Activated CD8-positive, alpha-beta memory T cell treated with anti-CD3 and anti-CD28 coated beads, Interleukin-2, amount 50 U/mL, for 1 hour (primary cell): Measurements from ENCODE around the gene KRTAP4-1.
"Not testable (repeated sequence)": the region's sequence is repeated elsewhere in the genome, so short reads cannot be mapped to it uniquely, and the experiment has no call there.

Experiments
- DNase-seq: peaks from one replicate; pipeline ENCODE4 v3.0.0-alpha.2; 2020; ENCODE audit errors: extremely low read depth

The KRTAP4-1 gene

DNA sequence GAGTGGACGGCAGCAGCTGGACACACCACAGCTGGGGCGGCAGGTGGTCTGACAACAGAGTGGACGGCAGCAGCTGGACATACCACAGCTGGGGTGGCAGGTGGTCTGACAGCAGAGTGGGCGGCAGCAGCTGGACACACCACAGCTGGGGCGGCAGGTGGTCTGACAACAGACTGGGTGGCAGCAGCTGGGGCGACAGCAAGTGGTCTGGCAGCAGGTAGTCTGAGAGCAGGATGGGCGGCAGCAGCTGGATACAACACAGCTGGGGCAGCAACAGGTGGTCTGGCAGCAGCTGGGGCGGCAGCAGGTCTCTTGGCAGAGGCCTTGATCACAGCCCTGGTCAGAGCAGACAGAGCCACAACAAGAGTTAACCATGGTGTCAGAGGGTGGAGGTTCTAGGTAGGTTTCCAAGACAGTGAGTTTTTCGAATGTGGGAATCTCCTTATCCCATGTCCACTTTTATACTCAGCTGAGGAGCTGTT is at the start of gene KRTAP4-1:
KRTAP4-1 (minus strand) TSS at position 432 of the 482 bp plus-strand sequence; CDS start at position 375, 57 bp downstream.
- no peak for DNase-seq

DNA sequence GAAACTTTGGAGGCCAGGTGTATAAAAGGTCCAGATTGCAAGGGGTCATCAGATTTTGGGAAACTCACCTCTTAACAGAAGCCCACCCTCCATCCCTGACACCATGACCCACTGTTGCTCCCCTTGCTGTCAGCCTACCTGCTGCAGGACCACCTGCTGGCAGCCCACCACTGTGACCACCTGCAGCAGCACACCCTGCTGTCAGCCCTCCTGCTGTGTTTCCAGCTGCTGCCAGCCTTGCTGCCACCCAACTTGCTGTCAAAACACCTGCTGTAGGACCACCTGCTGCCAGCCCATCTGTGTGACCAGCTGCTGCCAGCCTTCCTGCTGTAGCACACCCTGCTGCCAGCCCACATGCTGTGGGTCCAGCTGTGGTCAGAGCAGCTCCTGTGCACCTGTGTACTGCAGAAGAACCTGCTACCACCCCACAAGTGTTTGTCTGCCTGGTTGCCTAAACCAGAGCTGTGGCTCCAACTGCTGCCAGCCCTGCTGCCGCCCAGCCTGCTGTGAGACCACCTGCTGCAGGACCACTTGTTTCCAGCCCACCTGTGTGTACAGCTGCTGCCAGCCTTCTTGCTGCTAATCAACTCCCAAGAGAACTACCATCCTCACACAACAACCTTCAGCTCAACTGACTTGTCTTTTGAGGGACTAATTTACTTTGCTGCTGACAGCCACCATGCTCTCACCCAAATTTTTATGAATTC is 47.8 kb upstream of the KRTAP4-1 start, which contains the start of gene KRTAP9-3:
KRTAP9-3 (plus strand) TSS at position 51 of the 707 bp plus-strand sequence; CDS start at position 104, 53 bp downstream.
- DNase-seq, result not testable (repeated sequence)

DNA sequence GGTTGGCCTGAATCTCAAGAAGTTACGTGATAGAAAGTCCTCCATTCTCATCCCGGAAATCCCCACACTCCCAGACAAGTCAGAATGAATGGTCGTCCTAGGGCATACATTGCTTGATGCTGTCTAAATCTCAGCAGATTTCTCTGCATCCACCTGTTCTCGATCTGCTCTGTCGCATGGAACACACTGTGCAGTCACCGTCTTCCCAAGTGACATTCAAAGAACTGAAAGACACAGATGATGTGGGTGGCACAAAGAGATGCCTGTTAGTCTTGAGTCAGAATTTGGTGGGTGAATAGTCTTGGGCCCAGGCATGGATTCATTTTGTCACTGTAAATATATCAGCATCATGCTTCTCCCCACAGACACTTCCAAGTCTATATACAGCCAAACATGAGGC is 47.0 kb upstream of the KRTAP4-1 start:
- DNase-seq, result no peak

- DNase-seq, result no peak
Observed at GRCh38 chr17:41230094-41230493, 45.4 kb upstream of the KRTAP4-1 start.

- DNase-seq, result not testable (repeated sequence)
Observed at GRCh38 chr17:41226598-41227095, 41.9 kb upstream of the KRTAP4-1 start, which contains the start of gene KRTAP9-2. Gene KRTAP9-2, plus strand, starts transcription at chr17:41226648. Its CDS starts 7 bp downstream, at chr17:41226655.

GRCh38 chr17:41226051-41226450 is 41.3 kb upstream of the KRTAP4-1 start:
- no peak for DNase-seq

DNA sequence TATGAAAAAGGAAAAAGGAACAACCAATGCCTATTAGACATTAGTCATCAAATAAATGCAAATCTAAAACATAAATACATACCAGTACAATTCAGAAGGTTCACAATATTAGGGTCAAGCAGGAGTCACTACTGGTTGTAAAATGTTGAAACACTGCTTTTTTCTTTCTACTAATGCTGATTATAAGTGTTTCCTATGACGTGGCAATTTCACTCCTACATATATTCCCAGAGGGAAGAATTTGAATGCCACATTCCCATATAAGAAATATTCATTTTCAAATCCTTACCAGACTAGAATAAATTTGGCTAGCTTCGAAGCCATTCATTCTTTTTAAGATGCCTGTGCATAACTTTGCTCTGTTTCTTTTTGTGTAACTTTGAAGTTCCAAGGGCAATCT is 39.1 kb upstream of the KRTAP4-1 start:
- no peak for DNase-seq

- DNase-seq, result no peak
Observed at GRCh38 chr17:41215681-41216080, 31.0 kb upstream of the KRTAP4-1 start.

GRCh38 chr17:41212524-41213169 is 27.9 kb upstream of the KRTAP4-1 start:
- no peak for DNase-seq

DNA sequence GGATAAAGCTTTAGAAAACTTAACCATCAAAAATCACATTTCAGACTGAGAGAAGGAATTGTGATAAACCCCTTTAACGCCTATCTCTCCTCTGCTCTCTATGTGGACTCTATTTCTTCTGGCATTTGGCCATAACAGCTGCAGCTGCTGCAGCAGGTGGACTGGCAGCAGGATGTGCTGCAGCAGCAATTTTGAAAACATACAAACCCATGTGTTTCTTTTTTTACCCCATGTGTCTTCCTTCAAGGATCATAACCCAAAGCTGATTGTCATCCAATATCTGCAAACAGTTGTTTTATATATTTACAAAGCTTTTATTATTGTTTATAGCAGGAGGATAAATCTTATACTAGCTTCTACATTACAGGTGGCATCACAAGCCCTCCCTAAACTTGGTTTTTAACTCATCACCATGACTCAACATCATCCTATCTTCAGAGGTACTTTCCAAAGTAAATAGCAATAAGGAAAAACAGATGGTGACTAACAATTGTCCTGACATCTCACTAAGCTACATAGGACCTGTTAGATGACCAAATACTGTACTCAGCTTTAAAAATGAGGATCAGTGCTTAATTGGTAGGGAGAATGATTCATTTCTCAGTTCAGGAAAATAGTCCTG is 27.2 kb upstream of the KRTAP4-1 start:
- no peak for DNase-seq

DNA sequence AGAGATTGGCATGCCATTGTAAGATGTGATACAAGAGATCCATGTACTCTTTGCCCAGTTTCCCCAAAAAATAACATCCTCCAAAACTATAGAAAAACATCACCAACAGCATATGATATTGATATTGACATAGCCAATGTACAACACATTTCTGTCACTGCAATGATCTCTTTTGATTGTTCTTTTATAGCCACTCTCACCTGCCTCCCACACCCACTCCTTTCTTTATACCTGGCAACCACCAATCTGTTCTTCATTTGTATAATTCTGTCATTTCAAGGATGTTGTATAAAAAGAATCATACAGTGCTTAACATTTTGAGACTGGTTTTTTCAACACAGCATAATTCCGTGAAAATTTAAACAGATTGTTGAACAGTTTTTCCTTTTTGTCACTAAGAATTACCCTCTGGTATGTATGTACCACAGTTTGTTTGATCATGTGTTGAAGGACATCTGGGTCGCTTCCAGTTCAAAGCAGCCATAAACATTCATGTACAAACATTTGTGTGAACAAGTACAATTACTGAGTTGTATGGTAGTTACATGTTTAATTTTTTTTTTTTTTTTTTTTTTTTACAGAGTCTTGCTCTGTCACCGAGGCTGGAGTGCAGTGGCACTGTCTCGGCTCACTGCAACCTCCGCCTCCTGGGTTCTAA is 14.8 kb upstream of the KRTAP4-1 start:
- no peak for DNase-seq

GRCh38 chr17:41196068-41196467 is 11.4 kb upstream of the KRTAP4-1 start:
- no peak for DNase-seq

DNA sequence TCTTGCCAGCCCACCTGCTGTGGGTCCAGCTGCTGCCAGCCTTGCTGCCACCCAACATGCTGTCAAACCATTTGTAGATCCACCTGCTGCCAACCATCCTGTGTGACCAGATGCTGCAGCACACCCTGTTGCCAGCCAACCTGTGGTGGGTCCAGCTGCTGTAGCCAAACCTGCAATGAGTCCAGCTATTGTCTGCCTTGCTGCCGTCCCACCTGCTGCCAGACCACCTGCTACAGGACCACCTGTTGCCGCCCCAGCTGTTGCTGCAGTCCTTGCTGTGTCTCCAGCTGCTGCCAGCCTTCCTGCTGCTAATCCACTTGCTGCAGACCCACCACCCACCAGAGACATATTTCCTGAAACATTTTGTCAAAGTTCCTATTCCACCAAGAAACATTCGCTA is 5.6 kb upstream of the KRTAP4-1 start:
- DNase-seq, result no peak

DNA sequence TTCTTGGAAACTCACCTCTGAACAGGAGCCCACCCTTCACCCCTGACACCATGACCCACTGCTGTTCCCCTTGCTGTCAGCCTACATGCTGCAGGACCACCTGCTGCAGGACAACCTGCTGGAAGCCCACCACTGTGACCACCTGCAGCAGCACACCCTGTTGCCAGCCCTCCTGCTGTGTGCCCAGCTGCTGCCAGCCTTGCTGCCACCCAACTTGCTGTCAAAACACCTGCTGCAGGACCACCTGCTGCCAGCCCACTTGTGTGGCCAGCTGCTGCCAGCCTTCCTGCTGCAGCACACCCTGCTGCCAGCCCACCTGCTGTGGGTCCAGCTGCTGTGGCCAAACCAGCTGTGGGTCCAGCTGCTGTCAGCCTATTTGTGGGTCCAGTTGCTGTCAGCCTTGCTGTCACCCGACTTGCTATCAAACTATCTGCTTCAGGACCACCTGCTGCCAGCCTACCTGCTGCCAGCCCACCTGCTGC is 5.2 kb upstream of the KRTAP4-1 start, which contains the start of gene KRTAP9-1:
KRTAP9-1 (plus strand) TSS at position 51 of the 482 bp plus-strand sequence; CDS start at position 51, 0 bp downstream.
- not testable (repeated sequence) for DNase-seq

DNA sequence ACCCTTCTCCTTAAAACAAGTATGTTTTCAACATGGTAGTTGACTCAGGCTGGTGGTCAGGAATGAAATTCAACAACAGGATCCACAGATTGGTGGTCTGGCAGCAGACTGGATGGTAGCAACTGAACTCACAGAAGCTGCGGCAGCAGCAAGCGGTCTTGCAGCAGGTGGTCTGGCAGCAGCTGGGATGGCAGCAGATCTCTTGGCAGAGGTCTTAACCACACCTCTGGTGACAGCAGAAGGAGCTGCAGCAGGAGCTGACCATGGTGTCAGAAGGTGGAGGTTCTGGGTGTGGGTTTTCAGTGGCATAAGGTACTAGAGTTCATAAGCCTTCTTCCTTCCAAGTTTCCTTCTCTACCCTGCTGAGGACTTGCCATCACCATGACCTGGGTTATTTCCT is 2.2 kb upstream of the KRTAP4-1 start:
- DNase-seq, result no peak

- no peak for DNase-seq
Observed at GRCh38 chr17:41185001-41185400, 290 bp upstream of the KRTAP4-1 start.

- DNase-seq, result no peak
Observed at GRCh38 chr17:41178843-41179616, 5.7 kb downstream of the KRTAP4-1 start.

GRCh38 chr17:41178341-41178740 is 6.4 kb downstream of the KRTAP4-1 start:
- DNase-seq, result no peak

DNA sequence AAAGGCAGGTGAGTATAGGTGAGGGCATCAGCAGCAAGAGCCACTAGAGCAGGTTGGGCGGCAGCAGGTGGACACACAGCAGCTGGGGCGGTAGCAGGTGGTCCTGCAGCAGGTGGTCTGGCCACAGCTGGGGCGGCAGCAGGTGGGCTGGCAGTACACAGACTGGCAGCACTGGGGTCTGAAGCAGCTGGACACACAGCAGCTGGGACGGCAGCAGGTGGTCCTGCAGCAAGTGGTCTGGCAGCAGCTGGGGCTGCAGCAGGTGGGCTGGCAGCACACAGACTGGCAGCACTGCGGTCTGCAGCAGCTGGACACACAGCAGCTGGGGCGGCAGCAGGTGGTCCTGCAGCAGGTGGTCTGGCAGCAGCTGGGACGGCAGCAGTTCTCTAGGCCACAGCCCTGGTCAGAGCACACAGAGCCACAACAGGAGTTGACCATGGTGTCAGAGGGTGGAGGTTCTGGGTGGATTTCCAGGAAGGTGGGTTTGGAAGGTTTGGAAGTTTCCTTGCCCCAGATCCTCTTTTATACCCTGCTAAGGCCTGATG is 6.9 kb downstream of the KRTAP4-1 start, which contains the start of gene KRTAP4-2:
KRTAP4-2 (minus strand) TSS at position 495 of the 545 bp plus-strand sequence; CDS start at position 438, 57 bp downstream.
- DNase-seq, result no peak

DNA sequence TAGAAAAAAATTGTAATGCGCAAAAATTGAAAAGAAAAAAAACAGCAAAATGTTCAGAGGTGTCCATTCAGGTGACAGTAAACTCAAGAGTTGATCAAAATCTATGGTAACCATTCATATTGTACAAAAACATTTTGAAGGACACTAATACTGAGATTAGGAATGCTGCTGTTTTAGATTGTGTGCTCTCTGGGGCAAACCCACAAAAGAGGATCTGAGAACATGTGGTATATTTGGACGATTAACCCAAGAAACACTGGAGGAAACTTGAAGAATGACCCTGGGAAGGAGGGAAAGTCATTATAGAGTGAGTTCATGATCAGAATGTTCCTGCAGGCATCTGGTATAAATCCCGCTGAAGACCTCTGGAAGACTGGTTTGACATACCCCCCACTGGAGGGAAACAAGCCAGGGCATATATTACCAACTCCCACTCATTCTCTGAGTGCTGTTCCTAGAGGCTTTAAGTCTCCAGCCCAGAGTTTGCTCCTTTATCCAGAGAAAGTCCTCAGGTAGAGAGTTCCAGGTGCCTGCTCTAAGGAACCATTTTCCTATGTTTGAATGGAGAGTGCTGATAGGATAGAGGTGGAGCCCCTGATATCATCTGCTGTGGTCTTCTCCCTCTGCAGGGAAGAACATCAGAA is 7.8 kb downstream of the KRTAP4-1 start:
- DNase-seq, result no peak
